H1 (cell line): ENCODE measurements around the gene HPD. TPM values are rescaled to one million over a fixed set of nuclear protein-coding genes. Genes with fewer than 3 reads are reported as not detected.

Experiments
- CTCF ChIA-PET: fragments of 300-600 bp; sonication (Branson Sonifier 250); formaldehyde crosslinking; loops from one replicate; lab custom pipeline; 2021; ENCODE audit not compliant: partially characterized antibody; lab: Charles Lee
- POLR2A ChIA-PET: fragments of 300-600 bp; sonication (Branson Sonifier 250); formaldehyde crosslinking; loops from one replicate; lab custom pipeline; 2021; ENCODE audit warnings: inconsistent platforms; ENCODE audit not compliant: partially characterized antibody; lab: Charles Lee
- DNase-seq, 2 experiments: peaks; one replicate each; pipeline versions ENCODE4 v3.0.0 to v3.0.0-alpha.2; 2010 to 2022; ENCODE audit warnings: low spot score in 2 of 2, low read depth in 1 of 2, mixed read lengths in 1 of 2
- FAIRE-seq: peaks from 2 replicates; lab custom pipeline; 2011; peaks lifted over from hg19 to GRCh38; lab: Jason Lieb, UNC
- H2AFZ ChIP-seq: 2 replicates; pipeline ENCODE4 v1.8.1; 2012; ENCODE audit warnings: low read length, inconsistent platforms
- H2AK5ac ChIP-seq: 2 replicates; pipeline ENCODE4 v1.6.1; 2013; ENCODE audit warnings: low read depth, low read length
- H2BK120ac ChIP-seq: replicated peaks from 2 replicates; pipeline ENCODE3; 2013; ENCODE audit warnings: low read depth, low read length, inconsistent platforms
- H2BK12ac ChIP-seq: 2 replicates; pipeline ENCODE4 v1.6.1; 2013; ENCODE audit warnings: low read depth, low read length
- H2BK15ac ChIP-seq: 2 replicates; pipeline ENCODE4 v1.6.1; 2013; ENCODE audit warnings: low read length
- H2BK20ac ChIP-seq: 2 replicates; pipeline ENCODE4 v1.6.1; 2013; ENCODE audit warnings: low read length
- H2BK5ac ChIP-seq: 2 replicates; pipeline ENCODE4 v1.6.1; 2013; ENCODE audit warnings: low read depth, low read length
- H3K14ac ChIP-seq: 2 replicates; pipeline ENCODE4 v1.6.1; 2013; ENCODE audit warnings: inconsistent platforms; ENCODE audit not compliant: insufficient read length
- H3K18ac ChIP-seq: 2 replicates; pipeline ENCODE4 v1.6.1; 2013; ENCODE audit warnings: low read length; ENCODE audit errors: extremely low read depth
- H3K23ac ChIP-seq: 2 replicates; pipeline ENCODE4 v1.6.1; 2013; ENCODE audit warnings: inconsistent platforms; ENCODE audit not compliant: insufficient read length
- H3K23me2 ChIP-seq: 2 replicates; pipeline ENCODE4 v1.6.1; 2013; ENCODE audit warnings: low read depth, low read length
- H3K27ac ChIP-seq: 2 replicates; pipeline ENCODE4 v1.6.1; 2011; ENCODE audit warnings: low read depth, low read length, inconsistent platforms
- H3K27me3 ChIP-seq, 4 experiments: replicated peaks in 1 of 4; 1 replicate in 1 of 4; 2 replicates in 3 of 4; pipeline versions ENCODE4 v1.6.1 to v1.8.1; 2011 to 2013; ENCODE audit warnings: low read length in 3 of 4, mild to moderate bottlenecking in 3 of 4, inconsistent platforms in 2 of 4, mixed read lengths in 2 of 4, moderate library complexity in 1 of 4; ENCODE audit not compliant: control insufficient read depth in 3 of 4, insufficient read depth in 3 of 4; ENCODE audit errors: extremely low read depth in 1 of 4
- H3K36me3 ChIP-seq, 4 experiments: 2 replicates each; pipeline versions ENCODE4 v1.6.1 to v1.8.1; 2011 to 2013; ENCODE audit warnings: mild to moderate bottlenecking in 4 of 4, low read length in 3 of 4, moderate library complexity in 2 of 4, control low read depth in 1 of 4, inconsistent platforms in 1 of 4; ENCODE audit not compliant: insufficient read depth in 4 of 4, control insufficient read depth in 2 of 4
- H3K4ac ChIP-seq: replicated peaks from 2 replicates; pipeline ENCODE3; 2013; ENCODE audit warnings: low read length, low read depth, mixed read lengths, inconsistent platforms; ENCODE audit not compliant: insufficient read length
- H3K4me1 ChIP-seq, 4 experiments: replicated peaks in 1 of 4; 1 replicate in 1 of 4; 2 replicates in 3 of 4; pipeline versions ENCODE4 v1.6.1 to v1.8.1; 2011 to 2013; ENCODE audit warnings: low read length in 3 of 4, inconsistent platforms in 2 of 4, mixed read lengths in 1 of 4; ENCODE audit not compliant: insufficient read depth in 4 of 4, control insufficient read depth in 3 of 4
- H3K4me2 ChIP-seq, 2 experiments: 2 replicates each; pipeline versions ENCODE4 v1.6.1 to v1.8.1; 2011 to 2013; ENCODE audit warnings: low read depth in 2 of 2, low read length in 2 of 2, control low read depth in 1 of 2, inconsistent platforms in 1 of 2, mild to moderate bottlenecking in 1 of 2; ENCODE audit not compliant: insufficient read depth in 1 of 2
- H3K4me3 ChIP-seq, 4 experiments: fragments of 200-600, 300-600 bp in 1 of 4; sonication (generic), shearing (Covaris generic), sonication (Bioruptor Twin) in 1 of 4; 2 replicates each; pipeline versions ENCODE4 v1.5.1 to v1.8.1; 2011 to 2016; ENCODE audit warnings: low read length in 4 of 4, low read depth in 3 of 4, control low read depth in 2 of 4, inconsistent platforms in 2 of 4, mild to moderate bottlenecking in 2 of 4, mixed read lengths in 1 of 4, moderate library complexity in 1 of 4; ENCODE audit not compliant: insufficient read depth in 2 of 4; ENCODE audit errors: extremely low read depth in 1 of 4
- H3K56ac ChIP-seq: replicated peaks from 2 replicates; pipeline ENCODE3; 2013; ENCODE audit warnings: low read depth, mild to moderate bottlenecking, mixed read lengths, low read length, inconsistent platforms; ENCODE audit not compliant: insufficient read length
- H3K79me1 ChIP-seq: 2 replicates; pipeline ENCODE4 v1.6.1; 2013; ENCODE audit warnings: low read depth, low read length, control low read depth
- H3K79me2 ChIP-seq, 2 experiments: 2 replicates each; pipeline versions ENCODE4 v1.6.1 to v1.8.1; 2012 to 2013; ENCODE audit warnings: low read length in 2 of 2, mild to moderate bottlenecking in 2 of 2, inconsistent platforms in 1 of 2; ENCODE audit not compliant: insufficient read depth in 2 of 2, control insufficient read depth in 1 of 2
- H3K9ac ChIP-seq, 4 experiments: replicated peaks in 1 of 4; 1 replicate in 1 of 4; 2 replicates in 3 of 4; pipeline versions ENCODE4 v1.6.1 to v1.8.1; 2011 to 2013; ENCODE audit warnings: low read depth in 3 of 4, low read length in 3 of 4, control low read depth in 2 of 4, mild to moderate bottlenecking in 2 of 4, moderate library complexity in 2 of 4, inconsistent platforms in 1 of 4; ENCODE audit errors: extremely low read depth in 1 of 4
- H3K9me3 ChIP-seq, 2 experiments: 2 replicates each; pipeline versions ENCODE4 v1.6.1 to v1.8.1; 2012 to 2013; ENCODE audit warnings: mild to moderate bottlenecking in 2 of 2, moderate library complexity in 2 of 2, control low read depth in 1 of 2, inconsistent platforms in 1 of 2, low read depth in 1 of 2, low read length in 1 of 2, mixed read lengths in 1 of 2; ENCODE audit not compliant: insufficient read depth in 2 of 2
- H4K20me1 ChIP-seq, 2 experiments: replicated peaks in 1 of 2; 2 replicates each; pipeline versions ENCODE3 to v1.8.1; 2011 to 2013; ENCODE audit warnings: inconsistent platforms in 2 of 2, low read length in 2 of 2, mild to moderate bottlenecking in 1 of 2; ENCODE audit not compliant: insufficient read depth in 2 of 2, control insufficient read depth in 1 of 2
- H4K5ac ChIP-seq: 2 replicates; pipeline ENCODE4 v1.6.1; 2013; ENCODE audit warnings: low read length, low read depth, mixed read lengths, inconsistent platforms; ENCODE audit not compliant: insufficient read length
- H4K8ac ChIP-seq: 2 replicates; pipeline ENCODE4 v1.8.0; 2013; ENCODE audit warnings: mild to moderate bottlenecking, moderate library complexity, low read length, inconsistent platforms; ENCODE audit not compliant: insufficient read depth; ENCODE audit errors: extremely low read depth
- H4K91ac ChIP-seq: replicated peaks from 2 replicates; pipeline ENCODE3; 2013; ENCODE audit warnings: low read length, mixed read lengths, inconsistent platforms; ENCODE audit not compliant: insufficient read length
- CREB1 ChIP-seq: IDR thresholded peaks from 2 replicates; pipeline ENCODE4 v1.6.1; 2012; ENCODE audit warnings: inconsistent platforms
- KDM4A ChIP-seq: IDR thresholded peaks from one replicate; pipeline ENCODE4 v1.7.1; 2012; ENCODE audit warnings: low read depth, mild to moderate bottlenecking, moderate library complexity, low read length, inconsistent platforms; ENCODE audit not compliant: severe bottlenecking
- WGBS, 2 experiments: shearing (Covaris generic) in 1 of 2; methylation state at CpG; one replicate each; pipeline versions ENCODE4 v1.1.6 to v1.1.7; 2013 to 2015; ENCODE audit warnings: low lambda C conversion rate in 2 of 2, mixed read lengths in 2 of 2, inconsistent platforms in 1 of 2, low coverage in 1 of 2, missing lambda C conversion rate in 1 of 2; ENCODE audit not compliant: insufficient replicate concordance in 2 of 2, insufficient coverage in 1 of 2, insufficient read length in 1 of 2; ENCODE audit errors: extremely low coverage in 1 of 2, missing lambda C conversion rate in 1 of 2; 5-methylcytosine and 5-hydroxymethylcytosine counted together
- polyA plus RNA-seq, 7 experiments: library from polyadenylated mRNA; depleted of rRNA in 3 of 7; stranded (reverse) in 5 of 7; unstranded in 2 of 7; fragments of >200 nt in 5 of 7; fragments of 200-250 nt in 2 of 7; gene quantifications; 1 replicate in 5 of 7; 2 replicates in 1 of 7; 4 replicates in 1 of 7; pipeline versions ENCODE4 v1.2.1 to v1.2.3, GENCODE V29; 2011 to 2013; ENCODE audit warnings: missing spikeins in 2 of 7, mixed read lengths in 2 of 7
- total RNA-seq: library from RNA; stranded (reverse); fragmentation: NEBNext Ultra II Directional; extraction: Animal tissue kit (Norgen Biotek cat#: 25700); gene quantifications from 2 replicates; pipeline ENCODE4 v1.2.1, GENCODE V29; 2021
- TF ChIP-seq, protein P1 (sequence below): IDR thresholded peaks from 2 replicates; pipeline ENCODE4 v1.6.1; 2011; ENCODE audit warnings: low read length, improper control_type of control experiment

HPD gene
- total and polyA plus RNA-seq, 2 of the 8 experiments (the other 6 are each of a cell fraction or from before 2014, with no cell fraction given): 0.48 to 0.56 TPM

DNA sequence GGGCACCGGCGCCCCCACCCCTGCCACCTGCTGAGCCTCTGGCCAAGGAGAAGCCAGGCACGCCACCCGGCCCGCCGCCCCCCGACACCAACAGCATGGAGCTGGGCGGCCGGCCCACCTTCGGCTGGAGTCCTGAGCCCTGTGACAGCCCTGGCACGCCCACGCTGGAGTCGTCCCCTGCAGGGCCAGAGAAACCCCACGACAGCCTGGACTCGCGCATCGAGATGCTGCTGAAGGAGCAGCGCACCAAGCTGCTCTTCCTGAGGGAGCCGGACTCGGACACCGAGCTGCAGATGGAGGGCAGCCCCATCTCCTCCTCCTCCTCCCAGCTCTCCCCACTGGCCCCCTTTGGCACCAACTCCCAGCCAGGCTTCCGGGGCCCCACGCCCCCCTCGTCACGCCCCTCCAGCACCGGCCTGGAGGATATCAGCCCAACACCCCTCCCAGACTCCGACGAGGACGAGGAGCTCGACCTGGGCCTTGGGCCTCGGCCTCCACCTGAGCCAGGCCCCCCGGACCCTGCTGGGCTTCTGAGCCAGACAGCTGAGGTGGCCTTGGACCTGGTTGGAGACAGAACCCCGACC lies 48.3 kb downstream of the HPD start:
- Histone ChIP-seq H3K4me1 (peaks cover 7 to 40% (median 25%) of the 10 kb centered on the region in 4 experiments), H3K14ac (no peak overlapping the region), H2BK120ac (no peak overlapping the region), H3K9me3 (no peaks in the 10 kb centered on the region), H2AK5ac (0 out of 2 replicates have a peak overlapping the region, but pooled peaks have one; percentile 17), H2BK15ac (no peak overlapping the region), H3K4me3 (peak overlapping the region in 1 of 4 experiments; percentile 83; a peak in 3 of 8 replicates), H4K8ac (no peak overlapping the region), H3K18ac (no peak overlapping the region; the same call in 1 of the 2 replicates), H2BK12ac (peak overlapping the region; percentile 60; the same call in 1 of the 2 replicates), H2BK20ac (no peak overlapping the region), H3K23me2 (peaks cover 14% of the 10 kb centered on the region), H3K27me3 (no peaks in the 10 kb centered on the region), H3K23ac (no peak overlapping the region), H3K79me1 (peaks cover 18% of the 10 kb centered on the region), H2BK5ac (peak overlapping the region; percentile 64; the same call in 1 of the 2 replicates), H3K4me2 (peak overlapping the region; percentile 88 to 97; a peak in 2 of 4 replicates), H3K79me2 (peaks cover 0 to 49% of the 10 kb centered on the region in 2 experiments; a peak in 2 of 4 replicates), H2AFZ (no peak overlapping the region), H4K91ac (no peak overlapping the region), H3K36me3 (peaks cover 2 to 36% (median 17%) of the 10 kb centered on the region in 4 experiments; a peak in 4 of 8 replicates), H3K56ac (no peak overlapping the region), H4K5ac (no peak overlapping the region), H3K4ac (no peak overlapping the region), H3K9ac (no peak overlapping the region), H3K27ac (no peak overlapping the region), H4K20me1 (peaks cover 2 to 14% of the 10 kb centered on the region in 2 experiments)
- ChIA-PET CTCF (interaction anchor here (0.5 to 12.0 kb wide), 16 partner anchors 8 to 331 kb away, joined by 3 to 363 read pairs (median 6); partner anchors contain the start of genes HPD, PSMD9 and RHOF), POLR2A (interaction anchor here (0.8 to 27.9 kb wide), 8 partner anchors 12 to 151 kb away, joined by 3 to 958 read pairs (median 4); partner anchors contain the start of genes RHOF and SETD1B)
- FAIRE-seq: no peak
- WGBS, 2 experiments: 90% methylated on average over 26 of the region's 33 CpGs; no CpG with 5 or more reads in 1 of the 2 experiments
- DNase-seq: no peak
- no peak for TF ChIP-seq CREB1
- TF ChIP-seq, protein P1, sequence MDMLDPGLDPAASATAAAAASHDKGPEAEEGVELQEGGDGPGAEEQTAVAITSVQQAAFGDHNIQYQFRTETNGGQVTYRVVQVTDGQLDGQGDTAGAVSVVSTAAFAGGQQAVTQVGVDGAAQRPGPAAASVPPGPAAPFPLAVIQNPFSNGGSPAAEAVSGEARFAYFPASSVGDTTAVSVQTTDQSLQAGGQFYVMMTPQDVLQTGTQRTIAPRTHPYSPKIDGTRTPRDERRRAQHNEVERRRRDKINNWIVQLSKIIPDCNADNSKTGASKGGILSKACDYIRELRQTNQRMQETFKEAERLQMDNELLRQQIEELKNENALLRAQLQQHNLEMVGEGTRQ: no peak
- TF ChIP-seq KDM4A: no peak
